Measurements from ENCODE around the gene RASGRP3.

The RASGRP3 gene

DNA sequence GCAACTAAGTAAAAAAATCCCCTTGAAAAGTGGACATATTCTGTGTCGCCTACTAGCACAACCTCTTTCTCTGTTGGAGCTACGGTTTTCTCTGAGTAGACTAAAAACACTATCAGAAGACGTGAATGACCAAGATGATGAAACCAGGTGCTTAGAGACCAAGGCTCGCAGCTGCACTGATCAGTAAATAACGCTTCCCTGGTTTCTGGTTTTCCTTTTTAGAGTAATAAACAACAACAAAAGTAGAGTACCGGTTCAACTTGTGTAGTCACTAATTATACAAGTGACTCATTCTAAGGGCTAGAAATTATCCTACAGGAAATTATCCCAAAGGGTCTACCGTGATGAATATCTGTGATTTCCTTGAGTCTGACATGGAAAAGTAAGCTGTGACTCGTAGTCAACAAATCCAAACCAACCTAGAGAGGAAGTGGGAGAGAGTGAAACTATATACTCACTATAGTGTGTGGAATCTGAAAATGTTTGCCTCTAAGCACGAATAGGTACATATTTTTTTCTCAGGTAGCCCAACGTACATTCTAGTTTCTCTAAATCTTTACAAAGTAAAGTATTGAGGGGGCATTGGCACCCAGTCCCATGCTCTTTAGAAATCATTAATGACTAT is 17.8 kb downstream of the RASGRP3 start:
- Histone ChIP-seq H4K20me1 (ENCODE audit: insufficient read depth, low read length) (no peaks in the 10 kb centered on the region), H3F3A (ENCODE audit: insufficient read depth, low read length) (peaks cover 67% of the 10 kb centered on the region), H3K4me1 (ENCODE audit: low read length) (peaks cover 84% of the 10 kb centered on the region), H3K4me2 (ENCODE audit: low read depth, low read length) (peak overlapping the region; percentile 68), H3K9me2 (replicated peaks; ENCODE audit: insufficient read depth, low read length) (no peaks in the 10 kb centered on the region), H3K4me3 (ENCODE audit: low read length) (peak overlapping the region; percentile 49), H3K27me3 (replicated peaks; ENCODE audit: insufficient read depth, low read length) (no peaks in the 10 kb centered on the region), H3K27ac (ENCODE audit: low read length) (peak overlapping the region; percentile 96), H2AFZ (ENCODE audit: low read length) (no peak overlapping the region), H3K79me2 (ENCODE audit: low read length) (peaks cover 80% of the 10 kb centered on the region), H3K9ac (ENCODE audit: low read length) (peak overlapping the region; percentile 75), H3K9me3 (replicated peaks; ENCODE audit: insufficient read depth, low read length) (no peaks in the 10 kb centered on the region), H3K36me3 (replicated peaks; ENCODE audit: insufficient read depth, low read length) (no peaks in the 10 kb centered on the region; the same call in 1 of the 2 replicates)
- TF ChIP-seq, protein P1, sequence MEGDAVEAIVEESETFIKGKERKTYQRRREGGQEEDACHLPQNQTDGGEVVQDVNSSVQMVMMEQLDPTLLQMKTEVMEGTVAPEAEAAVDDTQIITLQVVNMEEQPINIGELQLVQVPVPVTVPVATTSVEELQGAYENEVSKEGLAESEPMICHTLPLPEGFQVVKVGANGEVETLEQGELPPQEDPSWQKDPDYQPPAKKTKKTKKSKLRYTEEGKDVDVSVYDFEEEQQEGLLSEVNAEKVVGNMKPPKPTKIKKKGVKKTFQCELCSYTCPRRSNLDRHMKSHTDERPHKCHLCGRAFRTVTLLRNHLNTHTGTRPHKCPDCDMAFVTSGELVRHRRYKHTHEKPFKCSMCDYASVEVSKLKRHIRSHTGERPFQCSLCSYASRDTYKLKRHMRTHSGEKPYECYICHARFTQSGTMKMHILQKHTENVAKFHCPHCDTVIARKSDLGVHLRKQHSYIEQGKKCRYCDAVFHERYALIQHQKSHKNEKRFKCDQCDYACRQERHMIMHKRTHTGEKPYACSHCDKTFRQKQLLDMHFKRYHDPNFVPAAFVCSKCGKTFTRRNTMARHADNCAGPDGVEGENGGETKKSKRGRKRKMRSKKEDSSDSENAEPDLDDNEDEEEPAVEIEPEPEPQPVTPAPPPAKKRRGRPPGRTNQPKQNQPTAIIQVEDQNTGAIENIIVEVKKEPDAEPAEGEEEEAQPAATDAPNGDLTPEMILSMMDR (IDR thresholded peaks at IDR 0.05; ENCODE audit: low read length): no peak
- TF ChIP-seq EZH2 (optimal IDR thresholded peaks at IDR 0.05; ENCODE audit: low read depth, low read length): no peak
- no peak for TF ChIP-seq EZH2phosphoT487 (IDR thresholded peaks at IDR 0.05; ENCODE audit: low read length)
- peak; percentile 78 for DNase-seq

DNA sequence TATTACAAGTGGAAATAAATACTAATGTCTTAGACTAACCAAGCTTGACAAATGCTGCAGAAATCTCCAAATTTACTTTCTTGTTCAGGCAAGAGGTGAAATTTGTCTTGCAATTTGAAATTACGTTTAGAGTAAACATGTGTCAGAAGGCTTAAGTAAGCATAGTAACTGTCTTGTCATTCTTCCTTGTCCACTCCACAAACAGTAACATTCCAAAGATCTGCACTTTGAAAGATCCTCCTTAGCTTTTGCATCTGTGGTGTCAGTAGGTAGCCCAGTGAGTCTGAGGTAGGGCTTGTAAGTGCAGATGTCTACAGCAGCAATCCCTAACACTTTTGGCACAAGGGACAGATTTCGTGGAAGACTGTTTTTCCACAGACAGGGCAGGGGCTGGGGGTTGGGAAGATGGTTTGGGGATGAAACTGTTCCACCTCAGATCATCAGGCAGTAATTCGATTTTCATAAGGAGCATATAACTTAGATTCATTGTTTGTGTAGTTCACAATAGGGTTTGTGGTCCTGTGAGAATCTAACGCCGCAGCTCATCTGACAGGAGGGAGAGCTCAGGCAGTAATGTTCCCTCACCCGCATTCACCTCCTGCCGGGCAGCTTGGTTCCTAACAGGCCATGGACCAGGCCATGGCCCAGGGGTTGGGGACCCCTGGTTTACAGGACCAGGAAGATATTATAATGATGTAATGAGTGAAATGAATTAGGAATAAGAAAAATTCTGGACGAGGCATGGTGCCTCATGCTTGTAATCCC is 18.6 kb downstream of the RASGRP3 start:
- H4K20me1 ChIP-seq (ENCODE audit: insufficient read depth, low read length): no peaks in the 10 kb centered on the region
- H3K27ac ChIP-seq (ENCODE audit: low read length): peak overlapping the region; percentile 96
- no peak overlapping the region for H2AFZ ChIP-seq (ENCODE audit: low read length)
- H3K27me3 ChIP-seq (replicated peaks; ENCODE audit: insufficient read depth, low read length): no peaks in the 10 kb centered on the region
- H3K4me2 ChIP-seq (ENCODE audit: low read depth, low read length): peak overlapping the region; percentile 68
- H3K9ac ChIP-seq (ENCODE audit: low read length): peak overlapping the region; percentile 75
- no peak for TF ChIP-seq EZH2phosphoT487 (IDR thresholded peaks at IDR 0.05; ENCODE audit: low read length)
- TF ChIP-seq, protein P1 (IDR thresholded peaks at IDR 0.05; ENCODE audit: low read length): no peak
- no peak for TF ChIP-seq EZH2 (optimal IDR thresholded peaks at IDR 0.05; ENCODE audit: low read depth, low read length)
- no peaks in the 10 kb centered on the region for H3K9me3 ChIP-seq (replicated peaks; ENCODE audit: insufficient read depth, low read length)
- peaks cover 67% of the 10 kb centered on the region for H3F3A ChIP-seq (ENCODE audit: insufficient read depth, low read length)
- H3K79me2 ChIP-seq (ENCODE audit: low read length): peaks cover 80% of the 10 kb centered on the region
- H3K4me1 ChIP-seq (ENCODE audit: low read length): peaks cover 78% of the 10 kb centered on the region
- H3K9me2 ChIP-seq (replicated peaks; ENCODE audit: insufficient read depth, low read length): no peaks in the 10 kb centered on the region
- no peak for DNase-seq
- no peaks in the 10 kb centered on the region; the same call in 1 of the 2 replicates for H3K36me3 ChIP-seq (replicated peaks; ENCODE audit: insufficient read depth, low read length)
- H3K4me3 ChIP-seq (ENCODE audit: low read length): peak overlapping the region; percentile 49; the same call in 1 of the 2 replicates

DNA sequence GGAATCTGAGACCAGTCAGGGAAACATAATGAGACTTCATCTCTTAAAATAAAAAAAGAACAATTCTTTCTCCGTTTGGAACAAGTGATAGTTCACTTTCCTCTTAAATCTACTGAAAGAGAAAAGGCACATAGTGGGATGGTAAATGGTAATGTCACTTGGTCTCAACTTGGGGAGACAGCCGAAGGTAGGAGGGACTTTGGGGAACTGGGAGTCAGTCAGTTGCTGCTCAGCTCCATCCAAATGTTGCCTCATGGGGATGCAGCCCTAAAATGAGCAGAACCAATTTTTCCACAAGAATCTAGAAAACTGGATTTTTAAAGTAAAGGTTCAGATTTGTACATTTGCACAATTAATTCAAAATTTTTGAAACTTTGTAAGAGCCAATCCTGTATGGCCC is 19.2 kb downstream of the RASGRP3 start:
- H3K27ac ChIP-seq (ENCODE audit: low read length): peak overlapping the region; percentile 96
- H3K79me2 ChIP-seq (ENCODE audit: low read length): peaks cover 79% of the 10 kb centered on the region
- no peak overlapping the region for H2AFZ ChIP-seq (ENCODE audit: low read length)
- no peak overlapping the region for H3K4me3 ChIP-seq (ENCODE audit: low read length)
- H3K4me2 ChIP-seq (ENCODE audit: low read depth, low read length): peak overlapping the region; percentile 68
- H3K4me1 ChIP-seq (ENCODE audit: low read length): peaks cover 72% of the 10 kb centered on the region
- no peaks in the 10 kb centered on the region for H4K20me1 ChIP-seq (ENCODE audit: insufficient read depth, low read length)
- H3F3A ChIP-seq (ENCODE audit: insufficient read depth, low read length): peaks cover 67% of the 10 kb centered on the region
- no peak for DNase-seq
- no peaks in the 10 kb centered on the region for H3K9me2 ChIP-seq (replicated peaks; ENCODE audit: insufficient read depth, low read length)
- no peaks in the 10 kb centered on the region for H3K9me3 ChIP-seq (replicated peaks; ENCODE audit: insufficient read depth, low read length)
- peak overlapping the region; percentile 75; the same call in 1 of the 2 replicates for H3K9ac ChIP-seq (ENCODE audit: low read length)
- no peaks in the 10 kb centered on the region; the same call in 1 of the 2 replicates for H3K36me3 ChIP-seq (replicated peaks; ENCODE audit: insufficient read depth, low read length)
- H3K27me3 ChIP-seq (replicated peaks; ENCODE audit: insufficient read depth, low read length): no peaks in the 10 kb centered on the region
- no peak for TF ChIP-seq EZH2phosphoT487 (IDR thresholded peaks at IDR 0.05; ENCODE audit: low read length)
- TF ChIP-seq EZH2 (optimal IDR thresholded peaks at IDR 0.05; ENCODE audit: low read depth, low read length): no peak
- TF ChIP-seq, protein P1 (IDR thresholded peaks at IDR 0.05; ENCODE audit: low read length): no peak
